ENCODE results near the gene SELENOI. TPM values are rescaled to one million over a fixed set of nuclear protein-coding genes. Genes with fewer than 3 reads are reported as not detected.

Gene SELENOI
- total RNA-seq, 1 experiment from 2014 or later: 63.3 TPM

DNA sequence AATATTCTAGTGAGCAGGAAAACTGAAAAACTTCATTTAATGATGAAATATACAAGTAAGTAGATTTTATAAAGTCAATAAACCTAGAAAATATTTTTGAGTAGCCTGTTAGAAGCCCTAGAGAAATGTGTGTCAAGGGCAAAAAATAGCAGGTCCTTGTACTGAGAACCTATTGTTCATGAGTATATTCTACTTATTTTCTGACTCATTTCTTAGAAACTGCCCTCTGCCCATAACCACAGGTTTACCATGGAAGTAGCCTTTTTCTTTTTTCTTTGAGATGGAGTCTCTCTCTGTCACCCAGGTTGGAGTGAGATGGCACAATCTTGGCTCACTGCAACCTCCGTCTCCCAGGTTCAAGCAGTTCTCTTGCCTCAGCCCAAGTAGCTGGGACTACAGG lies 19.4 kb upstream of the SELENOI start:
- Histone ChIP-seq H3K27me3 (ENCODE audit: insufficient read depth, low read length) (no peaks in the 10 kb centered on the region), H3K9me2 (ENCODE audit: insufficient read depth) (no peaks in the 10 kb centered on the region), H3K4me1 (ENCODE audit: control insufficient read depth in 1 of 2, insufficient read depth in 2 of 2, low read length in 2 of 2) (peaks cover 4 to 9% of the 10 kb centered on the region in 2 experiments; a peak in 3 of 4 replicates), H3K36me3 (ENCODE audit: control insufficient read depth in 1 of 2, insufficient read depth in 2 of 2, low read length in 2 of 2) (no peaks in the 10 kb centered on the region), H3K4me2 (ENCODE audit: low read length) (no peak overlapping the region), H3K9me3 (ENCODE audit: control insufficient read depth in 1 of 2, insufficient read depth in 1 of 2, low read depth in 1 of 2, low read length in 2 of 2) (no peaks in the 10 kb centered on the region), H3K9ac (ENCODE audit: low read length) (no peak overlapping the region), H3K27ac (ENCODE audit: low read depth, low read length) (no peak overlapping the region), H3K4me3 (replicated peaks in 1 of 2; ENCODE audit: low read depth in 1 of 2, low read length in 2 of 2) (no peak overlapping the region), H3K79me2 (ENCODE audit: insufficient read depth, low read length) (no peaks in the 10 kb centered on the region), H2AFZ (ENCODE audit: low read depth, low read length, poor library complexity, severe bottlenecking) (no peak overlapping the region), H4K20me1 (ENCODE audit: insufficient read depth) (no peaks in the 10 kb centered on the region)
- intact Hi-C loops (cut with micrococcal nuclease): loop anchor here (5.0 kb wide), 1 partner anchor 374 kb away; no protein-coding TSS in a partner anchor
- CTCF ChIA-PET: no interaction called here
- no peak for ATAC-seq
- POLR2A ChIA-PET: interaction anchor here (1.0 kb wide), 1 partner anchor 19 kb away, joined by 3 read pairs; the partner anchor contains the start of gene SELENOI
- no peak for DNase-seq (ENCODE audit: low read depth, low spot score)
- TF ChIP-seq, protein P1, sequence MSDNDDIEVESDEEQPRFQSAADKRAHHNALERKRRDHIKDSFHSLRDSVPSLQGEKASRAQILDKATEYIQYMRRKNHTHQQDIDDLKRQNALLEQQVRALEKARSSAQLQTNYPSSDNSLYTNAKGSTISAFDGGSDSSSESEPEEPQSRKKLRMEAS (IDR thresholded peaks at IDR 0.05): no peak
- TF ChIP-seq POLR2AphosphoS5 (IDR thresholded peaks at IDR 0.05; ENCODE audit: low read depth, low read length) (no peak), POLR2A (IDR thresholded peaks at IDR 0.05; ENCODE audit: borderline replicate concordance, extremely low read depth, insufficient read depth, insufficient read length) (no peak), SP1 (IDR thresholded peaks at IDR 0.05; ENCODE audit: low read depth) (no peak), JUND (IDR thresholded peaks at IDR 0.05) (no peak), CBX3 (IDR thresholded peaks at IDR 0.05; ENCODE audit: low read depth) (no peak), ELF1 (IDR thresholded peaks at IDR 0.05; ENCODE audit: borderline replicate concordance, low read depth) (no peak), ZFX (IDR thresholded peaks at IDR 0.05) (no peak), EGR1 (IDR thresholded peaks at IDR 0.05; ENCODE audit: low read depth) (no peak), SRF (IDR thresholded peaks at IDR 0.05; ENCODE audit: low read depth) (no peak), RAD21 (IDR thresholded peaks at IDR 0.05; ENCODE audit: low read depth) (no peak), EZH2phosphoT487 (IDR thresholded peaks at IDR 0.05; ENCODE audit: borderline replicate concordance) (no peak), CTCF (IDR thresholded peaks at IDR 0.05 in 2 of 3, conservative IDR thresholded peaks at IDR 0.05 in 1 of 3; ENCODE audit: borderline replicate concordance in 1 of 3, insufficient read depth in 1 of 3, low read depth in 2 of 3, low read length in 2 of 3) (no peak), EZH2 (IDR thresholded peaks at IDR 0.05) (no peak), ZNF274 (IDR thresholded peaks at IDR 0.05; ENCODE audit: low read depth, low read length) (no peak), FOSL1 (IDR thresholded peaks at IDR 0.05; ENCODE audit: low read depth) (no peak)
- TF ChIP-seq, protein P2, sequence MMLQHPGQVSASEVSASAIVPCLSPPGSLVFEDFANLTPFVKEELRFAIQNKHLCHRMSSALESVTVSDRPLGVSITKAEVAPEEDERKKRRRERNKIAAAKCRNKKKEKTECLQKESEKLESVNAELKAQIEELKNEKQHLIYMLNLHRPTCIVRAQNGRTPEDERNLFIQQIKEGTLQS (IDR thresholded peaks at IDR 0.05): no peak
- RAD21 ChIA-PET (ENCODE audit: low non-redundant PET in 1 of 2, low total read pairs in 2 of 2, uncharacterized antibody in 2 of 2, unreplicated experiment in 2 of 2): no interaction called here
- BruUV-seq (replicated peaks): no TSS peak

All from HCT116 (cell line).